H9 (cell line): ENCODE results near the gene KLF6. TPM values are rescaled to one million over a fixed set of nuclear protein-coding genes. Genes with fewer than 3 reads are reported as not detected.

Experiments
- DNase-seq: peaks from one replicate; pipeline ENCODE4 v3.0.0-alpha.2; 2017
- H2AFZ ChIP-seq: one replicate; pipeline ENCODE4 v1.6.1; 2013; ENCODE audit warnings: mild to moderate bottlenecking, low read length, control low read depth, moderate library complexity
- H2AK5ac ChIP-seq: 2 replicates; pipeline ENCODE4 v1.6.1; 2013; ENCODE audit warnings: low read length, control low read depth, mixed read lengths; ENCODE audit not compliant: insufficient read length
- H2BK120ac ChIP-seq: one replicate; pipeline ENCODE4 v1.6.1; 2013; ENCODE audit warnings: low read depth, mild to moderate bottlenecking, low read length, control low read depth, inconsistent platforms; ENCODE audit not compliant: poor library complexity, severe bottlenecking
- H2BK12ac ChIP-seq: 2 replicates; pipeline ENCODE4 v1.6.1; 2013; ENCODE audit warnings: low read length, control low read depth, mixed read lengths, low read depth; ENCODE audit not compliant: insufficient read length
- H2BK15ac ChIP-seq: 2 replicates; pipeline ENCODE4 v1.6.1; 2013; ENCODE audit warnings: low read depth, low read length, control low read depth
- H2BK20ac ChIP-seq: one replicate; pipeline ENCODE4 v1.6.1; 2013; ENCODE audit warnings: low read depth, mild to moderate bottlenecking, low read length, control low read depth, inconsistent platforms; ENCODE audit not compliant: poor library complexity, severe bottlenecking
- H2BK5ac ChIP-seq: 2 replicates; pipeline ENCODE4 v1.6.1; 2013; ENCODE audit warnings: low read length, control low read depth, mixed read lengths; ENCODE audit not compliant: insufficient read length
- H3K14ac ChIP-seq: 2 replicates; pipeline ENCODE4 v1.6.1; 2013; ENCODE audit warnings: low read length, control low read depth; ENCODE audit not compliant: insufficient read depth
- H3K18ac ChIP-seq: 2 replicates; pipeline ENCODE4 v1.6.1; 2013; ENCODE audit warnings: low read depth, mild to moderate bottlenecking, mixed read lengths, low read length, control low read depth; ENCODE audit not compliant: insufficient read length
- H3K23ac ChIP-seq: 2 replicates; pipeline ENCODE4 v1.6.1; 2013; ENCODE audit warnings: low read length, control low read depth, mixed read lengths, low read depth; ENCODE audit not compliant: insufficient read length
- H3K23me2 ChIP-seq: 2 replicates; pipeline ENCODE4 v1.6.1; 2013; ENCODE audit warnings: low read depth, mild to moderate bottlenecking, mixed read lengths, low read length, control low read depth; ENCODE audit not compliant: insufficient read length, poor library complexity, severe bottlenecking
- H3K27ac ChIP-seq: 2 replicates; pipeline ENCODE4 v1.5.1; 2013; ENCODE audit warnings: low read length, control low read depth, mixed read lengths, low read depth; ENCODE audit not compliant: insufficient read length
- H3K27me3 ChIP-seq: 2 replicates; pipeline ENCODE4 v1.6.1; 2013; ENCODE audit warnings: low read length, control low read depth, inconsistent platforms; ENCODE audit not compliant: insufficient read depth
- H3K4ac ChIP-seq: 2 replicates; pipeline ENCODE4 v1.6.1; 2013; ENCODE audit warnings: low read depth, mild to moderate bottlenecking, control low read depth, inconsistent platforms, low read length, moderate library complexity
- H3K4me1 ChIP-seq: 2 replicates; pipeline ENCODE4 v1.6.1; 2013; ENCODE audit warnings: low read length, control low read depth, inconsistent platforms; ENCODE audit not compliant: insufficient read depth
- H3K4me2 ChIP-seq: 2 replicates; pipeline ENCODE4 v1.6.1; 2013; ENCODE audit warnings: low read length, control low read depth, mixed read lengths; ENCODE audit not compliant: insufficient read length, insufficient read depth
- H3K56ac ChIP-seq: 2 replicates; pipeline ENCODE4 v1.6.1; 2013; ENCODE audit warnings: low read depth, mild to moderate bottlenecking, mixed read lengths, low read length, control low read depth; ENCODE audit not compliant: insufficient read length
- H3K79me1 ChIP-seq: 2 replicates; pipeline ENCODE4 v1.6.1; 2013; ENCODE audit warnings: low read depth, mild to moderate bottlenecking, moderate library complexity, low read length, control low read depth, inconsistent platforms; ENCODE audit not compliant: insufficient read depth, poor library complexity, severe bottlenecking
- H3K79me2 ChIP-seq: 2 replicates; pipeline ENCODE4 v1.6.1; 2013; ENCODE audit warnings: low read length, control low read depth, inconsistent platforms; ENCODE audit not compliant: insufficient read depth
- H3K9ac ChIP-seq: 2 replicates; pipeline ENCODE4 v1.6.1; 2013; ENCODE audit warnings: low read length, control low read depth, mixed read lengths; ENCODE audit not compliant: insufficient read length; ENCODE audit errors: extremely low read depth
- H3K9me3 ChIP-seq: one replicate; pipeline ENCODE4 v1.6.1; 2013; ENCODE audit warnings: low read depth, low read length, inconsistent platforms; ENCODE audit not compliant: control insufficient read depth
- H3T11ph ChIP-seq: one replicate; pipeline ENCODE4 v1.6.1; 2013; ENCODE audit warnings: mild to moderate bottlenecking, low read length, control low read depth, inconsistent platforms
- H4K20me1 ChIP-seq: one replicate; pipeline ENCODE4 v1.6.1; 2013; ENCODE audit not compliant: control insufficient read depth, insufficient read length, insufficient read depth
- H4K5ac ChIP-seq: 2 replicates; pipeline ENCODE4 v1.6.1; 2013; ENCODE audit warnings: low read depth, mild to moderate bottlenecking, mixed read lengths, low read length, control low read depth; ENCODE audit not compliant: insufficient read length
- H4K8ac ChIP-seq: replicated peaks from 2 replicates; pipeline ENCODE4 v1.6.1; 2013; ENCODE audit warnings: low read length, control low read depth, mixed read lengths, low read depth; ENCODE audit not compliant: insufficient read length
- H4K91ac ChIP-seq: 2 replicates; pipeline ENCODE4 v1.6.1; 2013; ENCODE audit warnings: low read depth, mild to moderate bottlenecking, moderate library complexity, mixed read lengths, low read length, control low read depth; ENCODE audit not compliant: insufficient read length
- H3K27ac Mint-ChIP-seq, 3 experiments: 2 replicates in 2 of 3; 3 replicates in 1 of 3; pipeline ENCODE4 v1.8.0; 2020 to 2021; ENCODE audit warnings: mixed read lengths in 3 of 3, mild to moderate bottlenecking in 1 of 3, moderate library complexity in 1 of 3
- H3K27me3 Mint-ChIP-seq: 2 replicates; pipeline ENCODE4 v1.8.0; 2021; ENCODE audit warnings: low read depth, mild to moderate bottlenecking, moderate library complexity, mixed read lengths
- H3K36me3 Mint-ChIP-seq, 3 experiments: 2 replicates in 2 of 3; 3 replicates in 1 of 3; pipeline ENCODE4 v1.8.0; 2020 to 2021; ENCODE audit warnings: low read depth in 3 of 3, mixed read lengths in 3 of 3; ENCODE audit not compliant: insufficient read depth in 1 of 3
- H3K4me1 Mint-ChIP-seq, 2 experiments: 2 replicates each; pipeline ENCODE4 v1.8.0; 2020; ENCODE audit warnings: mixed read lengths in 2 of 2
- H3K4me3 Mint-ChIP-seq, 2 experiments: 2 replicates in 1 of 2; 3 replicates in 1 of 2; pipeline ENCODE4 v1.8.0; 2020 to 2021; ENCODE audit warnings: mild to moderate bottlenecking in 2 of 2, mixed read lengths in 2 of 2, moderate library complexity in 1 of 2
- H3K9me3 Mint-ChIP-seq, 2 experiments: 2 replicates in 1 of 2; 3 replicates in 1 of 2; pipeline ENCODE4 v1.8.0; 2020; ENCODE audit warnings: mild to moderate bottlenecking in 2 of 2, mixed read lengths in 2 of 2, moderate library complexity in 1 of 2
- WGBS: extraction: QIAGEN DNeasy Blood & Tissue Kit; methylation state at CpG from one replicate; pipeline ENCODE4 v1.1.7; 2013; ENCODE audit warnings: missing lambda C conversion rate, low lambda C conversion rate, mixed read lengths; ENCODE audit not compliant: insufficient read length; ENCODE audit errors: extremely low coverage; 5-methylcytosine and 5-hydroxymethylcytosine counted together
- total RNA-seq: library from RNA; stranded (reverse); gene quantifications from 2 replicates; pipeline ENCODE4 v1.2.1, GENCODE V29; 2021
- TF ChIP-seq, protein P1 (sequence below): fragments of 200-600 bp; sonication (generic); conservative IDR thresholded peaks from 3 replicates; pipeline ENCODE4 v1.8.0; 2021; ENCODE audit warnings: antibody characterized with exemption, mild to moderate bottlenecking

KLF6 gene
- total RNA-seq, 1 experiment from 2014 or later = 19.3 TPM

DNA sequence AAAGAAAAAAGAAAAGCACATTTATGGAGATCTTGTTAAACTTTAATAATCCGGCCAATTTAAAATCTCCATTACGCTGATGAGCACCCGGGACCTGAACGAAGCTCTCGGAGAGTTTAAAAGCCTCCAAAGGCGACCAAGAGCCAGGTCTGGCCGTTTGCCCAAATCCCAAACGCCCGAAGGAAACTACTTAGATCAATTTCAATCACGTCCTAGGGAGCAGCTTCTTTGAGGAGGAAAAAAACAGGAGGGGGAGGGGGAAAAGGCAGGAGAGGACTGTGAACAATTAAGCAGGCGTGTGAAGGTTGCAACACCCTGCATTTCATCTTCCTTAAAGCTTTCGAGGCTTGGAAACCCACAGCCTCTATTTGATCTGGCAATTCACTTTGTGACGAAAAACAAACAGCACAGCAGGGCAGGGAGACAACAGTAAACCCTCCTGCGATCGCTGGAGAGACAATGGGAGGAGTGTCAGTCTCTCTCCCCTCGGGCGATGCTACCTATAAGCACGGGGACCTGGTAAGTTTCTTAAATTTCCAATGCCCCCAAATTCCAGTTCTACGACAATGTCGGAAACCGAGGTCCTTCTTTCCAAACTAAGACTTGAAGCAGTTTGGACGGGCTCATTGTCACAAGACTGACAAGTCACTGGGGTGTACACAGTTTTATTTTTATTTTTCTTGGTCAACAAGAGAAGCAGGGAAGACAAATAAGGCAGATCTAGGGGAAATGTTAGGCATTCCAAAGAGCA lies 1.2 kb downstream of the KLF6 start:
- Histone ChIP-seq H3K23me2 (peaks cover 22% of the 10 kb centered on the region), H2BK5ac (no peak overlapping the region), H3K14ac (peak overlapping the region; percentile 79; the same call in 1 of the 2 replicates), H4K5ac (no peak overlapping the region), H3T11ph (no peak overlapping the region), H3K4me2 (peak overlapping the region; percentile 96), H2BK12ac (no peak overlapping the region), H3K23ac (no peak overlapping the region), H2BK120ac (peak overlapping the region; percentile 91), H3K9ac (peak overlapping the region; percentile 86), H3K79me2 (peaks cover 29% of the 10 kb centered on the region; the same call in 1 of the 2 replicates), H4K20me1 (peaks cover 3% of the 10 kb centered on the region), H3K27ac (peak overlapping the region; percentile 15), H3K9me3 (no peaks in the 10 kb centered on the region), H4K91ac (no peak overlapping the region), H2BK15ac (no peak overlapping the region), H2AFZ (no peak overlapping the region), H2BK20ac (no peak overlapping the region), H2AK5ac (no peak overlapping the region), H3K18ac (peak overlapping the region; percentile 74), H4K8ac (no peak overlapping the region), H3K79me1 (peaks cover 7% of the 10 kb centered on the region), H3K56ac (no peak overlapping the region), H3K4ac (no peak overlapping the region; the same call in 1 of the 2 replicates), H3K27me3 (no peaks in the 10 kb centered on the region), H3K4me1 (peaks cover 8% of the 10 kb centered on the region; the same call in 1 of the 2 replicates)
- TF ChIP-seq, protein P1, sequence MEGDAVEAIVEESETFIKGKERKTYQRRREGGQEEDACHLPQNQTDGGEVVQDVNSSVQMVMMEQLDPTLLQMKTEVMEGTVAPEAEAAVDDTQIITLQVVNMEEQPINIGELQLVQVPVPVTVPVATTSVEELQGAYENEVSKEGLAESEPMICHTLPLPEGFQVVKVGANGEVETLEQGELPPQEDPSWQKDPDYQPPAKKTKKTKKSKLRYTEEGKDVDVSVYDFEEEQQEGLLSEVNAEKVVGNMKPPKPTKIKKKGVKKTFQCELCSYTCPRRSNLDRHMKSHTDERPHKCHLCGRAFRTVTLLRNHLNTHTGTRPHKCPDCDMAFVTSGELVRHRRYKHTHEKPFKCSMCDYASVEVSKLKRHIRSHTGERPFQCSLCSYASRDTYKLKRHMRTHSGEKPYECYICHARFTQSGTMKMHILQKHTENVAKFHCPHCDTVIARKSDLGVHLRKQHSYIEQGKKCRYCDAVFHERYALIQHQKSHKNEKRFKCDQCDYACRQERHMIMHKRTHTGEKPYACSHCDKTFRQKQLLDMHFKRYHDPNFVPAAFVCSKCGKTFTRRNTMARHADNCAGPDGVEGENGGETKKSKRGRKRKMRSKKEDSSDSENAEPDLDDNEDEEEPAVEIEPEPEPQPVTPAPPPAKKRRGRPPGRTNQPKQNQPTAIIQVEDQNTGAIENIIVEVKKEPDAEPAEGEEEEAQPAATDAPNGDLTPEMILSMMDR = no peak
- Mint-ChIP-seq H3K27me3 (peaks cover 4% of the 10 kb centered on the region), H3K27ac (peak overlapping the region; percentile 96 to 99 (median 98)), H3K9me3 (peaks cover 0 to 5% of the 10 kb centered on the region in 2 experiments; a peak in 3 of 5 replicates), H3K4me3 (peak overlapping the region; percentile 88 to 95), H3K36me3 (peaks cover 32 to 48% (median 46%) of the 10 kb centered on the region in 3 experiments), H3K4me1 (peaks cover 44 to 45% of the 10 kb centered on the region in 2 experiments)
- no CpG with 5 or more reads among the region's 22 CpGs for WGBS
- DNase-seq = peak; percentile 62
